H9 (cell line): Measurements from ENCODE around the gene AIG1. TPM values are rescaled to one million over a fixed set of nuclear protein-coding genes. Genes with fewer than 3 reads are reported as not detected.

Experiments used
- DNase-seq: peaks from one replicate; pipeline ENCODE4 v3.0.0-alpha.2; 2017
- H2AFZ ChIP-seq: one replicate; pipeline ENCODE4 v1.6.1; 2013; ENCODE audit warnings: mild to moderate bottlenecking, low read length, control low read depth, moderate library complexity
- H2AK5ac ChIP-seq: 2 replicates; pipeline ENCODE4 v1.6.1; 2013; ENCODE audit warnings: low read length, control low read depth, mixed read lengths; ENCODE audit not compliant: insufficient read length
- H2BK120ac ChIP-seq: one replicate; pipeline ENCODE4 v1.6.1; 2013; ENCODE audit warnings: low read depth, mild to moderate bottlenecking, low read length, control low read depth, inconsistent platforms; ENCODE audit not compliant: poor library complexity, severe bottlenecking
- H2BK12ac ChIP-seq: 2 replicates; pipeline ENCODE4 v1.6.1; 2013; ENCODE audit warnings: low read length, control low read depth, mixed read lengths, low read depth; ENCODE audit not compliant: insufficient read length
- H2BK15ac ChIP-seq: 2 replicates; pipeline ENCODE4 v1.6.1; 2013; ENCODE audit warnings: low read depth, low read length, control low read depth
- H2BK20ac ChIP-seq: one replicate; pipeline ENCODE4 v1.6.1; 2013; ENCODE audit warnings: low read depth, mild to moderate bottlenecking, low read length, control low read depth, inconsistent platforms; ENCODE audit not compliant: poor library complexity, severe bottlenecking
- H2BK5ac ChIP-seq: 2 replicates; pipeline ENCODE4 v1.6.1; 2013; ENCODE audit warnings: low read length, control low read depth, mixed read lengths; ENCODE audit not compliant: insufficient read length
- H3K14ac ChIP-seq: 2 replicates; pipeline ENCODE4 v1.6.1; 2013; ENCODE audit warnings: low read length, control low read depth; ENCODE audit not compliant: insufficient read depth
- H3K18ac ChIP-seq: 2 replicates; pipeline ENCODE4 v1.6.1; 2013; ENCODE audit warnings: low read depth, mild to moderate bottlenecking, mixed read lengths, low read length, control low read depth; ENCODE audit not compliant: insufficient read length
- H3K23ac ChIP-seq: 2 replicates; pipeline ENCODE4 v1.6.1; 2013; ENCODE audit warnings: low read length, control low read depth, mixed read lengths, low read depth; ENCODE audit not compliant: insufficient read length
- H3K23me2 ChIP-seq: 2 replicates; pipeline ENCODE4 v1.6.1; 2013; ENCODE audit warnings: low read depth, mild to moderate bottlenecking, mixed read lengths, low read length, control low read depth; ENCODE audit not compliant: insufficient read length, poor library complexity, severe bottlenecking
- H3K27ac ChIP-seq: 2 replicates; pipeline ENCODE4 v1.5.1; 2013; ENCODE audit warnings: low read length, control low read depth, mixed read lengths, low read depth; ENCODE audit not compliant: insufficient read length
- H3K27me3 ChIP-seq: 2 replicates; pipeline ENCODE4 v1.6.1; 2013; ENCODE audit warnings: low read length, control low read depth, inconsistent platforms; ENCODE audit not compliant: insufficient read depth
- H3K4ac ChIP-seq: 2 replicates; pipeline ENCODE4 v1.6.1; 2013; ENCODE audit warnings: low read depth, mild to moderate bottlenecking, control low read depth, inconsistent platforms, low read length, moderate library complexity
- H3K4me1 ChIP-seq: 2 replicates; pipeline ENCODE4 v1.6.1; 2013; ENCODE audit warnings: low read length, control low read depth, inconsistent platforms; ENCODE audit not compliant: insufficient read depth
- H3K4me2 ChIP-seq: 2 replicates; pipeline ENCODE4 v1.6.1; 2013; ENCODE audit warnings: low read length, control low read depth, mixed read lengths; ENCODE audit not compliant: insufficient read length, insufficient read depth
- H3K56ac ChIP-seq: 2 replicates; pipeline ENCODE4 v1.6.1; 2013; ENCODE audit warnings: low read depth, mild to moderate bottlenecking, mixed read lengths, low read length, control low read depth; ENCODE audit not compliant: insufficient read length
- H3K79me1 ChIP-seq: 2 replicates; pipeline ENCODE4 v1.6.1; 2013; ENCODE audit warnings: low read depth, mild to moderate bottlenecking, moderate library complexity, low read length, control low read depth, inconsistent platforms; ENCODE audit not compliant: insufficient read depth, poor library complexity, severe bottlenecking
- H3K79me2 ChIP-seq: 2 replicates; pipeline ENCODE4 v1.6.1; 2013; ENCODE audit warnings: low read length, control low read depth, inconsistent platforms; ENCODE audit not compliant: insufficient read depth
- H3K9ac ChIP-seq: 2 replicates; pipeline ENCODE4 v1.6.1; 2013; ENCODE audit warnings: low read length, control low read depth, mixed read lengths; ENCODE audit not compliant: insufficient read length; ENCODE audit errors: extremely low read depth
- H3K9me3 ChIP-seq: one replicate; pipeline ENCODE4 v1.6.1; 2013; ENCODE audit warnings: low read depth, low read length, inconsistent platforms; ENCODE audit not compliant: control insufficient read depth
- H3T11ph ChIP-seq: one replicate; pipeline ENCODE4 v1.6.1; 2013; ENCODE audit warnings: mild to moderate bottlenecking, low read length, control low read depth, inconsistent platforms
- H4K20me1 ChIP-seq: one replicate; pipeline ENCODE4 v1.6.1; 2013; ENCODE audit not compliant: control insufficient read depth, insufficient read length, insufficient read depth
- H4K5ac ChIP-seq: 2 replicates; pipeline ENCODE4 v1.6.1; 2013; ENCODE audit warnings: low read depth, mild to moderate bottlenecking, mixed read lengths, low read length, control low read depth; ENCODE audit not compliant: insufficient read length
- H4K8ac ChIP-seq: replicated peaks from 2 replicates; pipeline ENCODE4 v1.6.1; 2013; ENCODE audit warnings: low read length, control low read depth, mixed read lengths, low read depth; ENCODE audit not compliant: insufficient read length
- H4K91ac ChIP-seq: 2 replicates; pipeline ENCODE4 v1.6.1; 2013; ENCODE audit warnings: low read depth, mild to moderate bottlenecking, moderate library complexity, mixed read lengths, low read length, control low read depth; ENCODE audit not compliant: insufficient read length
- H3K27ac Mint-ChIP-seq, 3 experiments: 2 replicates in 2 of 3; 3 replicates in 1 of 3; pipeline ENCODE4 v1.8.0; 2020 to 2021; ENCODE audit warnings: mixed read lengths in 3 of 3, mild to moderate bottlenecking in 1 of 3, moderate library complexity in 1 of 3
- H3K27me3 Mint-ChIP-seq: 2 replicates; pipeline ENCODE4 v1.8.0; 2021; ENCODE audit warnings: low read depth, mild to moderate bottlenecking, moderate library complexity, mixed read lengths
- H3K36me3 Mint-ChIP-seq, 3 experiments: 2 replicates in 2 of 3; 3 replicates in 1 of 3; pipeline ENCODE4 v1.8.0; 2020 to 2021; ENCODE audit warnings: low read depth in 3 of 3, mixed read lengths in 3 of 3; ENCODE audit not compliant: insufficient read depth in 1 of 3
- H3K4me1 Mint-ChIP-seq, 2 experiments: 2 replicates each; pipeline ENCODE4 v1.8.0; 2020; ENCODE audit warnings: mixed read lengths in 2 of 2
- H3K4me3 Mint-ChIP-seq, 2 experiments: 2 replicates in 1 of 2; 3 replicates in 1 of 2; pipeline ENCODE4 v1.8.0; 2020 to 2021; ENCODE audit warnings: mild to moderate bottlenecking in 2 of 2, mixed read lengths in 2 of 2, moderate library complexity in 1 of 2
- H3K9me3 Mint-ChIP-seq, 2 experiments: 2 replicates in 1 of 2; 3 replicates in 1 of 2; pipeline ENCODE4 v1.8.0; 2020; ENCODE audit warnings: mild to moderate bottlenecking in 2 of 2, mixed read lengths in 2 of 2, moderate library complexity in 1 of 2
- WGBS: extraction: QIAGEN DNeasy Blood & Tissue Kit; methylation state at CpG from one replicate; pipeline ENCODE4 v1.1.7; 2013; ENCODE audit warnings: missing lambda C conversion rate, low lambda C conversion rate, mixed read lengths; ENCODE audit not compliant: insufficient read length; ENCODE audit errors: extremely low coverage; 5-methylcytosine and 5-hydroxymethylcytosine counted together
- total RNA-seq: library from RNA; stranded (reverse); gene quantifications from 2 replicates; pipeline ENCODE4 v1.2.1, GENCODE V29; 2021
- TF ChIP-seq, protein P1 (sequence below): fragments of 200-600 bp; sonication (generic); conservative IDR thresholded peaks from 3 replicates; pipeline ENCODE4 v1.8.0; 2021; ENCODE audit warnings: antibody characterized with exemption, mild to moderate bottlenecking

Gene AIG1
- total RNA-seq, 1 experiment from 2014 or later, result 44.6 TPM

- Histone ChIP-seq H3K56ac (no peak overlapping the region), H2BK20ac (no peak overlapping the region), H4K8ac (no peak overlapping the region), H3K27me3 (no peaks in the 10 kb centered on the region), H4K20me1 (no peaks in the 10 kb centered on the region), H3K27ac (no peak overlapping the region), H3K4me1 (peaks cover 3% of the 10 kb centered on the region; the same call in 1 of the 2 replicates), H3K4me2 (no peak overlapping the region), H4K91ac (no peak overlapping the region), H3K14ac (no peak overlapping the region), H2BK5ac (no peak overlapping the region), H2AK5ac (no peak overlapping the region), H3K79me2 (no peaks in the 10 kb centered on the region), H2BK12ac (no peak overlapping the region), H3K79me1 (no peaks in the 10 kb centered on the region), H3K18ac (no peak overlapping the region), H3K4ac (no peak overlapping the region), H3T11ph (no peak overlapping the region), H2BK120ac (no peak overlapping the region), H3K23ac (no peak overlapping the region), H4K5ac (no peak overlapping the region), H3K9ac (no peak overlapping the region), H2BK15ac (no peak overlapping the region), H3K23me2 (no peaks in the 10 kb centered on the region), H2AFZ (no peak overlapping the region), H3K9me3 (no peaks in the 10 kb centered on the region)
- WGBS, result no CpG with 5 or more reads among the region's 5 CpGs
- DNase-seq, result no peak
- peaks cover 8 to 14% of the 10 kb centered on the region in 2 experiments for H3K4me1 Mint-ChIP-seq
- H3K36me3 Mint-ChIP-seq, result peaks cover 0 to 9% (median 6%) of the 10 kb centered on the region in 3 experiments; a peak in 4 of 7 replicates
- H3K9me3 Mint-ChIP-seq, result no peaks in the 10 kb centered on the region
- H3K27ac Mint-ChIP-seq, result no peak overlapping the region
- no peaks in the 10 kb centered on the region for H3K27me3 Mint-ChIP-seq
- H3K4me3 Mint-ChIP-seq, result no peak overlapping the region
- TF ChIP-seq, protein P1, sequence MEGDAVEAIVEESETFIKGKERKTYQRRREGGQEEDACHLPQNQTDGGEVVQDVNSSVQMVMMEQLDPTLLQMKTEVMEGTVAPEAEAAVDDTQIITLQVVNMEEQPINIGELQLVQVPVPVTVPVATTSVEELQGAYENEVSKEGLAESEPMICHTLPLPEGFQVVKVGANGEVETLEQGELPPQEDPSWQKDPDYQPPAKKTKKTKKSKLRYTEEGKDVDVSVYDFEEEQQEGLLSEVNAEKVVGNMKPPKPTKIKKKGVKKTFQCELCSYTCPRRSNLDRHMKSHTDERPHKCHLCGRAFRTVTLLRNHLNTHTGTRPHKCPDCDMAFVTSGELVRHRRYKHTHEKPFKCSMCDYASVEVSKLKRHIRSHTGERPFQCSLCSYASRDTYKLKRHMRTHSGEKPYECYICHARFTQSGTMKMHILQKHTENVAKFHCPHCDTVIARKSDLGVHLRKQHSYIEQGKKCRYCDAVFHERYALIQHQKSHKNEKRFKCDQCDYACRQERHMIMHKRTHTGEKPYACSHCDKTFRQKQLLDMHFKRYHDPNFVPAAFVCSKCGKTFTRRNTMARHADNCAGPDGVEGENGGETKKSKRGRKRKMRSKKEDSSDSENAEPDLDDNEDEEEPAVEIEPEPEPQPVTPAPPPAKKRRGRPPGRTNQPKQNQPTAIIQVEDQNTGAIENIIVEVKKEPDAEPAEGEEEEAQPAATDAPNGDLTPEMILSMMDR, result no peak
These were observed 105.6 kb downstream of the AIG1 start for GRCh38 chr6:143166247-143166695.
